ENCODE data around the gene JDP2.

DNA sequence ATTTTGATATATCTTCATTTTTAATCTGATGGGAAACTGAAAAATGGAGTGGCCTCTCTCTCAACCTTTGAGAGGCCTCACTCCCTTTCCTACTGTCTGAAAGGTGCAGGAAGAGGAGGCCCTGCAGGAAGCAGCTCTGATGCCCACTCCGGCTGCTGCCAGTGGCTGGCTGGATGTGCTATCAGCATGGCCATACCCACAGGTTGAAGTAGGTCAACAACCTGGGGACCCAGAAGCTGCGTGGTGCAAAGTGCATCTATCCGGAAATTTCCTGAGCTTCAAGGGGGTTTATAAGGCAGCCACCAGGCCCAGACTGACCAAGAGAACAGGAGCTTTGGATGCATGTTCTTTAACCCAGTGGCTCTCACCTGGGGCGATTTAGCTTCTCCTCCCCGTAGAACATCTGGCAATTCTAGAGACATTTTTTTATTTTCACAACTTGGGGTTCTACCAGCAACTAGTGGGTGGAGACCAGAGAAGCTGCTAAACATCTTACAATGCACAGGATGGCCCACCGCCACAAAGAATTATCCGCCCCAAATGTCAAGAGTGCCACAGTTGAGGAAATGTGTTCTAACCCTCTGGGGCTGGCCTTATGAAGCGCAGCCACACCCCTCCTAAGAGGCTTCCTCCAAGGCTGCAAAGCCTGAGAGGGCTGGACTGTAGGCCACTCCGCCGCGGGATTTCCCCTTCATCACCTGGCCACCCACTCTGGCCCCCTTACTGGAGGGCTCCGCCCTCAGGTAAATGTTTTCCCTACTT, 86.3 kb downstream of the JDP2 start:
- TF ChIP-seq, protein P1, sequence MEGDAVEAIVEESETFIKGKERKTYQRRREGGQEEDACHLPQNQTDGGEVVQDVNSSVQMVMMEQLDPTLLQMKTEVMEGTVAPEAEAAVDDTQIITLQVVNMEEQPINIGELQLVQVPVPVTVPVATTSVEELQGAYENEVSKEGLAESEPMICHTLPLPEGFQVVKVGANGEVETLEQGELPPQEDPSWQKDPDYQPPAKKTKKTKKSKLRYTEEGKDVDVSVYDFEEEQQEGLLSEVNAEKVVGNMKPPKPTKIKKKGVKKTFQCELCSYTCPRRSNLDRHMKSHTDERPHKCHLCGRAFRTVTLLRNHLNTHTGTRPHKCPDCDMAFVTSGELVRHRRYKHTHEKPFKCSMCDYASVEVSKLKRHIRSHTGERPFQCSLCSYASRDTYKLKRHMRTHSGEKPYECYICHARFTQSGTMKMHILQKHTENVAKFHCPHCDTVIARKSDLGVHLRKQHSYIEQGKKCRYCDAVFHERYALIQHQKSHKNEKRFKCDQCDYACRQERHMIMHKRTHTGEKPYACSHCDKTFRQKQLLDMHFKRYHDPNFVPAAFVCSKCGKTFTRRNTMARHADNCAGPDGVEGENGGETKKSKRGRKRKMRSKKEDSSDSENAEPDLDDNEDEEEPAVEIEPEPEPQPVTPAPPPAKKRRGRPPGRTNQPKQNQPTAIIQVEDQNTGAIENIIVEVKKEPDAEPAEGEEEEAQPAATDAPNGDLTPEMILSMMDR (IDR thresholded peaks at IDR 0.05) = no peak
- TF ChIP-seq POLR2A (IDR thresholded peaks at IDR 0.05) = no peak
